ENCODE measurements around the gene ENGASE.
A peak's percentile ranks its signal among the peaks of the same experiment; 100 is the strongest.

Gene ENGASE

DNA sequence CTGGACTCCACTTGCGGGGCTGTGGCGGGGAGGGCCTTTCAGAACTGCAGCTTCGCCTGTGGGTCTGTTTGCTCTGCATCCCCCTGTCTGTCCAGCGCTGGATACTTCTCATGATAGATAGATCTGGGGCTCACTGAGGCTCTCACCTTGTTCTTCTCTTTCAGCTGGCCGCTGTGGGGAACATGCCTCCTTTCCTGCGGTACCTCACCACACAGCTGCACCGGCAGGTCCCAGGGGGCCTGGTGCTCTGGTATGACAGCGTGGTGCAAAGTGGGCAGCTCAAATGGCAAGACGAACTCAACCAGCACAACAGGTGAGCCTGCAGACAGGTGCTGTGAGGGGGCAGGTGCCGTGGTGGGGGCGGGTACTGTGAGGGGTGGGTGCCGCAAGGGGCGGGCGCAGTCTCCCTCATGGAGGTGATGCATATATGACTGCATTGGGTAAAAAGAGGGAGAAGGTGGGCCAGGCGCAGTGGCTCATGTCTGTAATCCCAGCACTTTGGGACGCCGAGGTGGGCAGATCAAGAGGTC, 6.2 kb downstream of the ENGASE start:
- no peak for DNase-seq

DNA sequence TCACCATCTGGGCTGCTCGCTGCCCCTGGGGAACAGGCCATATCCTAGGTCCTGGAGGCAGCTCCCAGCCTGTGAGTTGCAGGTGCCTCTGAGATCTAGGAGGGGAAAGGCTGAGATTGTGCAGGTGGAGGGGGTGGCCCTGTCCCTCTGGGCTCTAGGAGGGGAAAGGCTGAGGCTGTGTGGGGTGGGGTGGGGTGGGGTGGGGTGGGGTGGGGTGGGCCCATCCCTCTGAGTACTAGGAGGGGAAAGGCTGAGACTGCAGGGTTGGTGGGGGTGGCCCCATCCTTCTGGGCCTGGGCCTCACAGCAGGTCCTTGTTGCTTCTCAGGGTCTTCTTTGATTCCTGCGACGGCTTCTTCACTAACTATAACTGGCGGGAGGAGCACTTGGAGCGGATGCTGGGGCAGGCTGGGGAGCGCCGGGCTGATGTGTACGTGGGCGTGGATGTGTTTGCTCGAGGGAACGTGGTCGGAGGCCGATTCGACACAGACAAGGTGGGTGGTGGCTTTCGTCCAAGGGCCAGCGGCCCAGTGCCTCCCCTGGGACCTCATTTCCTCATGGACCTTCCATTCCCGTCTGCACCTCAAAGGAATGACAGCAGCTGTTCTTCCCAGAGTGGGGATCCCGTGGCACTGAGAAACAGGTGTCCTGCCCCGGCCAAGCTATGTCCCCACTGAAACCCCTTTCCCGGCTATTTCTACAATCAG, 7.1 kb downstream of the ENGASE start:
- no peak for DNase-seq

DNA sequence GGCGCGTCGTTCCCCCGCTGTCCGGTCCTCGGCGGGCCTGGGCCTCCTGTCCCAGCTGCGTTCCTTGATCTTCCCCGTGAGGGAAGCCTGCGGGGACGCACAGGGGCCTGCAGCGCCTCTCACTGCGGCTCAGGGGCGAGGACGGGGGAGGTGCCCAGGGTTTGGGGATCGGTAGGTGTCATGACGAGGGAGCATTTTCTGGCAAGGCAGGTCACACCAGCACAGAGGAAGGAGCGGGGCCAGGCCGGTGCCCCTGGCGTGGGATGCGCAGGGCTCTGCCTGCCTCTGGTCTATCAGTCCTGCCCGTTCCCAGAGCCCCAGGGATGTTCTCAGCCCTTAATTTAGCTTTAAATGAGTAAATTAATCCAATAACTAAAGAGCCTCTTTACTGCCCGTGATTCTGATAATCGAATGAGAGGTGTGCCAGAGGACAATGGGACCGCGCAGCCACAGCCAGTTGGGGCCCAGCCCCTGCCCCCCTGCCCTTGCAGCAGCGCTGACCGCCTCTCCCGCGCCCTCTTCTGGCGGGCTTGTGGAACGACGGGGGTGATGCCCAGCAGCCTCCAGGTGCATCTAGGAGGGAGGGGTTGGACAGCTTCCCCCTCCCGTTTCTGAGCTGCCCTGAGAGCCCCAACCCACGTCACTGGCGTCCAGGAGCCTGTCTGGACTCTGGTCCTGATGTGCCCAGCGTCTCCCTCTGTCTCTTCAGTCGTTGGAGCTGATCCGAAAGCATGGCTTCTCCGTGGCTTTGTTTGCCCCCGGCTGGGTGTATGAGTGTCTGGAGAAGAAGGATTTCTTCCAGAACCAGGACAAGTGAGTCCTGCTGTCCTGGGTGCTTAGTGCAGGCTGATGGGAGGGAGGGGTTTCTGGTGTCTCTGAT, 7.9 kb downstream of the ENGASE start:
- no peak for DNase-seq

DNA sequence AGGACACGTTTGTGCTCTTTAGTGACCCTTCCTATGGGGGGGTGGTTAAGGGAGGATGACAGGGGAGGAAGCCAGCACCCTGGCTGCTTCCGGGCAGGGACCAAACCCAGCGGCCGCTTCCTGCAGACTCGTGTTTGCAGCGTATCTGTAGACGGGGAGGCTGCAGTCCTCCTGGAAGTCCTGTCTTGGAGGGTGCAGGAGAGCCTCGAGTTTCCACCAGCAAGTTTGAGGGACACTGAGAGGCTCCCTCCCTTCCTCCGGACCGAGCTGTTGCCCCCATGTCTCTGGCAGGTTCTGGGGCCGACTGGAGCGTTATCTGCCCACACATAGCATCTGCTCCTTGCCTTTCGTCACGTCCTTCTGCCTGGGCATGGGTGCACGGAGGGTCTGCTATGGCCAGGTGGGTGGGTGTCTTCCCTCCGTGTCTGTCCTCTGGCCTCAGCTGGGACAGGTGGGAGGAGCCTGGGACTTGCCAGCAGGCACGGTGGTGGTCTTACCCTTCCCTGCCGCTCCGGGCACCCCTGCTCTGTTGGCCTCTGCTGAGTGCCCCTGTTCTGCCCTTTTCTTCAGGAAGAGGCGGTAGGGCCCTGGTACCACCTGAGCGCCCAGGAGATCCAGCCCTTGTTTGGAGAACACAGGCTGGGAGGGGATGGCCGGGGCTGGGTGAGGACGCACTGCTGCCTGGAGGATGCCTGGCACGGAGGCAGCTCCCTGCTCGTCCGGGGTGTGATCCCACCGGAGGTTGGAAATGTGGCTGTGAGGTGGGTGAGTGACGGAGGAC, 8.8 kb downstream of the ENGASE start:
- DNase-seq: no peak

DNA sequence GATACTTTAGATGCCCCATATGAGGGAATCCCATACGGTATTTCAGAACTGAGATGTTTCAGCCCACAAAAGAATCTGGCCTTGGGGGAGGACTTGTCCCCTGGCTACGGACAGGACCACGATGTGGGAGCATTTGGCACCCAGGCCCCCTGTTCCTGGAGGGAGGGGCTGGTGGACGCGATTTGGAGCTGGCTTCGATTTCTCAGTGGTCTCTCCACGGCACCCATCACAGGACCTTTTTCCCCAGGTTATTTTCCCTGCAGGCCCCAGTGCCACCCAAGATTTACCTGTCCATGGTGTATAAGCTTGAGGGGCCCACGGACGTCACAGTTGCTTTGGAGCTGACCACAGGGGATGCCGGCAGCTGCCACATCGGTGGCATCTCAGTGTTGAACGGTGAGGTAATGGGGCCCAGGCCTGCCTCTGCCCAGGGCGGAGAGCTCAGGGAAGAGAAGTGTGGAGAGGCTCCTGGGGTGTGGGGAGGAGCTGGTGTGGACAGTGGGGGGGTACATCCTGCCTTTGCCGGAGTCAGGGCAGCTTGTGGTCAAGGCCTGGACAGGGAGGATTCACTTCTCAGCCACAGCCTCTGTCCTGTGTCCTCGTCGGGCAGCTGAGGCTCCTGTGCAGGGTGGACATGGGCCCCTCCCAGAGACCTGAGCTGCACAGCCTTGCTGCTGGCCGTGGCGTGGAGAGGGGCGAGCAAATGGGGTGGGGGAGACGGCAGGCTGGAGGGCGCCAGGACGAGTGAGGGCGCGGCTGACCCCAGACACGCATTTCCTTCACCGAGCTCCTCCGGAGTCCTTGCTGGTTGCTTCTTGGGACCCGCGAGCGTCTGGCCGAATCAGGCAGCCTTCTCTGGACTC, 9.9 kb downstream of the ENGASE start:
- DNase-seq: no peak

DNA sequence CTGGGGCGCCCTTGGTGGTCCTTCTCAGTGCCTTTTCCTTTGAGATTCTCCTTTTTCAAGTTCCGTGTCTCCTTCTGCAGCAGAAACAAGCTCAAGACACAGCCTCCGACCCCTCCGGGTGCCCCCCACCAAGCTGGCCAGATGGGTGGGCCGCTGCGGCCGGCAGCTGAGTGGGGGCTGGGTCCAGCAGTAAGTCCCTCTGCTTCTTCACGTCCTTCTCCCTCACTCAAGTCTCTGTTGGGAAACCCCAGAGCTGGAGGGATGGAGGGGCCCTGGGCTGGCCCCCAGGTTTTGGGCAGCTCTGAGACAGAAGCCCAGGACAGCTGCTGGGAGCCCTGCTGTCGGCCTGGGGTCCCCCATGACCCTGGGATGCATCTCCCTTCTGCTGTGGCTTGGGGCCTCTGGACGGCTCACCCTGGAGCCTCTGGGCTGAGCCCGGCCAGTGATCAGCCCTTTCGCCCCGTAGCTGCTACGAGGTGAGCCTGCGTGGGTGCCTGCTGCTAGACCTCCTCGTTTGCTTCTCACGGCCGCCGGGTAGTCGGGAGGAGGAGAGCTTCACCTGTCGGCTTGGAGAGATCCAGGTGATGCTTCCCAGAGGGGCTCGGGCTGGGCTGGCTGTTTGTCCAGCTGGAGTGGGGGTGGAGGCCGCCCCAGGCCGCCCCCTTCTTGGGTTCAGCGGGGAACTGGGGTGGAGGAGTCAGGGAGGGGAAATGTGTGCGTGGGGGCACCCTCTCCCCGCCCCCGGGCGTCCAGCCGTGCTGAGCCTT, 10.7 kb downstream of the ENGASE start:
- DNase-seq: no peak

DNA sequence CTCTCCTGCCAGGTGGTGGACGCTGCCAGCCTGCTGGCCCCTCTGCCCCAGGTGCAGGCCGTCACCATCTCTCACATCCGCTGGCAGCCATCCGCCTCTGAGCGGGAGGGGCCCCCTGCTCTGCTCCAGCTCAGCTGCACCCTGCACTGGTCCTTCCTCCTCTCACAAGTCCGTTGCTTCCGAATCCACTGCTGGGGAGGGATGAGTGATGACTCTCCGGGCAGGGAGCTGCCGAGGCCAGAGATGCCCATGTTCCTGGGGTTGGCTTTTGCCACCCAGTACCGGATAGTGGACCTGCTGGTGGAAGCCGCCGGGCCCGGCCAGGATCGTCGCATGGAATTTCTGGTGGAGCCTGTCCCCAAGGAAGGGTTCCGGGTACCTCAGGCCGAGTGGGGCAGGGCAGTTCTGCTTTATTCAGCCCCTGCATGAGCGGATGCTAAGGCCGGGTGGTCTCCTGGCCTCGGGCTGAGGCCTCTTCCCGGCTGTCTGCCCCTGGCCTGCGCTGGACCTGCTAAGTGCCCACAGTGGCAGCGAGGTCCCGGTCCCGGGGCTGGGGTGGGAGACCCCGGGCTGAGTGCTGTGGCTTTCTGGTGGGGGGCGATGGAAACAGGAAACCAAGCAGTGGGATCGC, 11.4 kb downstream of the ENGASE start:
- no peak for DNase-seq

DNA sequence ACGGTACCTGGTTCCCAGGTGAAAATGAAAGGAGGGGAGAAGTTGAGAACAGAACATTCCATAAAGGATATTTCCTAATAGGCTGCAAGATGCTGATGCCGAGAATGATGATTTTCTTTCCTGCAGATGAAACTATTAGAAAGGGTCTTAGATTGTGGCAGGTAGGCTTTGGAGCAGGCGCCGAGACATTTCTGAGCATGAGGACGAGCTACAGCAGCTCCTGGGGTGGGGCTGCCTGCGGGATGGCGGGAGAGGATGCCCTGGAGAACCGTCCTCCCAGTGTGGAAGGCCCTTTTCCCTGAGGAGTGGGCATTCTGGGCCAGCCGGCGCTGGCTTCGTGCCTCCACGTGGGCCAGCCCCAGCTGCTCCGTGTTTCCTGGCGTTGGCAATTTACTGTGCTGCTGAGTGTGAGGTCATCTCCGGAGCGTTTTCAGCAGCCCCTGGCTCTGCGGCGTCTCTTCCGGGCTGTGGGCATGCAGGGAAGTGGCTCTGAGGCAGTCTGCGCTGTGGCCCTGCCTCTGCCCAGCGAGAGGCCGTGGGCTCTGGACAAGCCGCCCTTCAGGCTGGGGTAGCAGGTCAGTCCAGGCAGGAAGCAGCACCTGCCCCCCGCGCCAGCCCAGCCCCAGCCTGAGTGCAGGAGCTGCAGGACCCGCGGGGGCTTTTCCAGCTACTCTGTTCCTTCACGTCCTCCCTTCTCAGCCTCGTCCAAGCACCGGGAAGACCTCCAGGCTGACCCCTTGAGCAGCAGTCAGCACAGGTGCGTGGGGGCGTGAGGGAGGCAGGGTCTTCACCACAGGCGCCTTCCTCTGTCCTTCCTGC, 12.2 kb downstream of the ENGASE start:
- no peak for DNase-seq

DNA sequence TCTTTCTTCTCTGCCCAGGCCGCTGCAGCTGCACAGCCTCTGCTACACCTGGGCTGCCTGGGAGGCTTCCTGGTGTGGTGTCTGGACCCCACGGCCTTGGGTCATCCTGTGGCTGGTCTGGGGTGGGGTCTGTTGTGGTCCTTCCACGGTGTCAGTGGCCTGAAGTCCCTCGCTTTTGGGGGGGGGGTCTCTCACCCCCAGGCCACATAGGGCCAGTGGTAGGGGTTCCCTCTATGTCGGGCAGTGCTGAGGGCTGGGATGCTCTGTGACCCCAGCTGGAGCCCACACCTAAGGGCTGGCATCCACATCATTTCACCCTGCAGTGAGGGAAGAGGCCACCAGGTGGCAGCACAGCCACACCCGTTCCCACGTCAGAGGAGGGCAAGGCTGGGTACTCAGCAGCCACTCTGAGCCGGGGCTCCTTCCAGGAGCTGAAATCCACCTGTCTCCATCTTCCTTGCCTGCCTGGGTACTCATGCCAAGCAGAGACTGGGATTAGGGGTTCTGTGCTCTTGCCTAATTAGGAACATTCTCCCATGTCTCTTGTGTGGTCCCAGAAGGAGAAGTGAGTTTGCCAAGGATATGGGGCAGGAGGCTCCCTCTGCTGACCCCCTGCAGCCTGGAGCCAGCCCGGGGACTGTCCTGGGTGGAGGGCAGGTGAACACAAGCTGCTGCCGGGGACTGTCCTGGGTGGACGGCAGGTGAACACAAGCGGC, 13.0 kb downstream of the ENGASE start:
- peak; percentile 33 for DNase-seq

DNA sequence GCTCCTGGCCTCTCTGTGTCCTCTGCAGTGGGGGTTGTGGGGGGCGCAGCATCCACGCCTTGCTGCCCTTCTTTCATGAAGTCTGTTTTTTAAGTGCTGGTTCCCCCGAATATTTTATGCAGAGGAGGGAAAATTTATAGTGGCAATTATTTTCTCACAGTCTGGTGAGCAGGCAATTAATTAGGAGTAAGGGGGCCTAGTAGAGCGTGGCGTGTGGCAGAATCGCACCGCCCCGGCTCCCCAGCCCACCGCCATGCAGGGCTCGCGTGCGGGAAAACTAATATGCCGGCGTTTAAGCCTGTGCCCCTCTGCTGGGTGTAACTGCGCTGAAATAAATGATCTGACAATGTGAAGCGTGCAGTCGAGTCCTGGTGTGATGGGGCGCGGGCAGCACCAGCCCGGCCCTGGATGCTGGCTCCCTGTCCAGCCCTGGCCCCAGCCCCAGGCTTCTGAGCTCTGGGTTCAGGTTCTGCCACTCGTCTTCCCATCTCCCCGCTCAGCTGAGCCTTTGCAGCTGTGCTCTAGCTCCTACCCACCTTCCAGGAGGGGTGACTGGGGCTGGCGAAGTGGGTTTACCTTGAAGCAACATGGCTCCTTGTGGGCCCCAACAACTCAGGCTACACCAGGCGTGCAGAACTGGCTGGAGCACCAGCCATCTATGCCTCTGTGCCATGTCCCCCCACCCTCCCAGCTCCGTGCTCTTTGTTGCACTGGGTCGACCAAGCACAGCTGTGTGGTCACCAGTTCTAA, 13.8 kb downstream of the ENGASE start:
- DNase-seq: no peak

DNA sequence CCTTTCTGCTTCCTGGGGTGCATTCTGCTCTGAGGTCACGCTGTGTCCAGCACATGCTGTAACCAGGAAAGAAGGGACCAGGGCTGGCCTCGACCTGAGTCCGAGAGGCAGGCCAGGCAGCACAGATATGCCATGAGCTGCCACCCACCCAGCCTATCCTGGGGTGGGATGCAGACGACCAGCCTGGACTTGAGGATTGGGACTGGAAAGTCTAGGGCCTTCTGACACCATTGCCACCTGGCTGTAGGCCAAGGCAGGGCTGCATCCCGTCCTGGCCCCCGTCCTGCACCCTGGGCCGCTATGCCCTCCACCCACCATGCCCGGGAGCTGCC, 14.3 kb downstream of the ENGASE start:
- no peak for DNase-seq

DNA sequence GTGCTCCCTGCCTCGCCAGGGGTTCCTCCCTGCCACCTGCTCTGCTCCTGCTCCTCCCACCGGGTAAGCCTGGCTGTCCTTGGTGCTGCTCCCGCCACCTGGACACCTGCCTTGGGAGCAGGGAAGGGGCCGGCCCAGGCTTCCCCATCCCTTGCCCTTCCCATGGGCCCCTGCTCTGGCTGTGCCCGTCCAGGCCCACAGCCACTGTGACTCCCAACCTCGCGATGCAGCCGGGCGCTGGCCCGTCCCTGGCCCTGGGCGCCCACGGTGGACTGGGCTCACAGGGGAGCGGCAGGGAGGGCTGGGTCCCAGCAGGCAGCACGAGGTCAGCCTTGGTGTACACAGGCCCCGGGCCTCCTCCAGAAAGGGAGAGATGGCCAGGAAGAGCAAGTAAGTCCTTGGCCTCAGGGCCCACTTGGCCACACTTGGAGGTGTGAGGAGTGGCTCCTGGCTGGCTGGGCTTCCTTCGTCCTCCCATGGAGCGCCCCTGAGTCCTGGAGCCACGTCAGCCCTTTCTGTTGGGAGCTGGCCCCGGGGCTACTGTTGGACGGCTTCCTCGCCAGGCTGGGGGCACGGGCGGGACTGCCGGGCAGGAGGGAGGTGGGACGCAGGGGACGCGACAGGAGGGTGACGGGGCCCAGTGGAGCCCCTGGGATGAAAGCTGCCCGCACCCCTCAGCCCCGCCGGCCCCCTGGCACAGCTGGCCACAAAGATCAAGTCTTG, 15.3 kb downstream of the ENGASE start:
- DNase-seq: peak; percentile 23

DNA sequence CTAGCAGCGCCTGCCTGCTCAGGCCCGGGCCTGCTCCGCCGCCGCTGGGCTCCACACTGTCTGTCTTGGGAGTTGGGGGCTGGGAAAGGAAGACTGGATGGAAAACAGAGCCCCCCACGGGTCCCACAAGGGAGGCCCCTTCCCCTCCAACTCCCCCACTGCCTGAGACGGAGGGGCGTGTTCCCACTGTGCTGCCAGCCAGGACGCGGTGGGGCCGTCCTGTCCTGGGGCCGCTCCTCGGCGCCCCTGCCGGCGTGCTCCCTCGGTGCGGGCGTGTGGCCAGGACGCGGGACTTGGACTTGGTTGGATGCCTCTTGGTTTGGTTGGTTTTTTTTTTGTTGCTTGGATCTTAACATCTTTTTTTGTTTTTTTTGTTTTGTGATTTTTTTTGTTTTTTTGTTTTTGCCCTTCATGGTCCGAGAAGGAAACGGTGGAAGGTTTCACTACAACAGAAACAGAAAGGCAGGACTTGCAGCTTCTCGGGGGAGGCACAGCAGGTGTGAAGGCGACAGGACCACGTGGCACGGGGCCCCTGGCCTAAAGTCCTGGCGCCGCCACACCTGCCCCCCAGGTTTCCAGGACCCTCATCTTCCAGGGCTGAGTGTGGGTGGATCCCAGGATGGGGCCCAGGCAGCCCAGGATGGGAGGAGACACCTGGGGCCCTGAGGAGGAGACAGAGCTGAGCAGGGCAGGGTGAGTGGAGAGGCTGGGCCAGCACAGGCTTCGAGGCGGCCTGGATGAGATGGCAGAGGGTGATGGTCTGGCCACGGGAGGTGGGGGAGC, 16.0 kb downstream of the ENGASE start:
- DNase-seq: no peak

DNA sequence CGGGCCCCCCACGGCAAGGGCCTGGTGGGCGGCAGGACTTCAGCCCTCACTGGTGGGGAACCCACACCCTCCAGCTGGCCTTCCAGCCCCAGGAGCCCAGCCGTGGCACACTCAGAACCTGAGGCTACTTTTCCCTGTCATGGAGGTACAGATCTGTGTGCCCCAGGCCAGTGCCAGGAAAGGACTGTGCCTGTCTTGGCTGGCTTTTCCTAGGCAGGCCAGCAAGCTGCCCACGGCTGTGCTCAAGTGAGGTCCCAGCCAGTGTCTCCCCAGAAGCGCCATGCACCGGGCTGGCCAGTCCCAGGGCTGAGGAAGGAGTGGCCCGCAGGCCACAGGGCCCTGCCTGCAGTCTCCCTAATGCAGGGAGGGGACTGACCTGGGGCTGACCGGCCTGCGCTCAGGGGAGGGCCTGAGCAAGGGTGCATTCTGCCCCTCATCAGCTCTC, 16.6 kb downstream of the ENGASE start:
- no peak for DNase-seq

DNA sequence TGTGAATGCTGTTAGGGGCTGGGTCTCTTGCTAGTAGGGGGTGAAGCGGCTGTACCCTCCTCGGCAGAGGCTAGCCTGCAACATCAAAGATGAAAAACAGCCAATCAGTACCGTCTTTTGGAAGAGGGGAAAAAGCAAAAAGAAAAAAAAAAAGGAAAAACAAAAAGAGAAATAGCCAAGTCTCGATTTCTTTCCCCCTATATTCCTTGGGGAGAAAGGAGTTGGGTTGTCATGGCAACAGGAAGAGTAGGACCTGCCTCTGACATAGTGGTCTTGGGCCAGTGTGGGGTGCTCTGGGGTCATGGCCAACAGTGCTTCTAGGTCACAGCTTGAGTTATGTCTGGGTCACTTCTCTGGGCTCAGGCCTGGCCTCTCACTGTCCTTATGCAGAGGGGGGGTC, 17.9 kb downstream of the ENGASE start:
- no peak for DNase-seq

DNA sequence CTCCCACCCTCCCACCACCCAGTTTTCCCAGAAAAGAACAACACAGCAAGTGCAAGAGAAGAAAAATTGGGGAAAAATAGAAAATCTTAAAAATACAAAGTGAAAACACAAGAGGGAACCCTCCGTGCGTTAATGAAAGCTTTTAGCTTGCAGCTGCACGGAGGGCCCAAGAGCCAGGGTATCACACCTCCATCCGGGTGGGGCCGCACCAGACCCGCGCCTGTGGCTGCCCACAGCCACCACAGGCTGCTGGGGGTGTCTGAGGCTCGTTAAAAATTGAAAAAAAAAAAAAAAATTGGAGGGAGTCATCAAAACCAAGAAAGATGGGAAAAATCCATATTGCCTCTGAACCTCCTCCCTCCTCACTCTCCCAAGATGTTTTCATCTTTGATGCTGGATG, 18.6 kb downstream of the ENGASE start:
- no peak for DNase-seq

DNA sequence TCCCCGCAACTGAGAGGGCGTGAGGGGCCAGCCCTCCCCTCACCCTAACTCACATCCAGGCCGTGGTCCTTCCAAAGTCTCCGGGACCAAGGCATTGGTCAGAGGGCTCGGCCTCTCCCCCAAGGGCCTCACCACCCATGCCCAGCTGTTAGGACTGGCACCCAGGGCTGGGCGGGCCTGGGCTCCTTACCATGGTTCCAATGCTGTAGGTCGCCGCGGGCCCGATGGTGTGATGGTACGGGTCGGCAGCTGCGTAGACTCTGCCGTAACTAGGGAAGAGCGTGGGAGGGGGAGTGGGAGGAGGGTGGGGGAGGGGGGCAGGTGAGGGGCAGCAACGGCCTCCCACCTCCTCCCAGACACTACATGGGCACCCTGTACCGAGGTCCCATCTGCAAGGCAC, 19.6 kb downstream of the ENGASE start:
- no peak for DNase-seq

Measured in NCI-H510A (cell line).